ENCODE results near the gene ERCC3.

ERCC3 gene

DNA sequence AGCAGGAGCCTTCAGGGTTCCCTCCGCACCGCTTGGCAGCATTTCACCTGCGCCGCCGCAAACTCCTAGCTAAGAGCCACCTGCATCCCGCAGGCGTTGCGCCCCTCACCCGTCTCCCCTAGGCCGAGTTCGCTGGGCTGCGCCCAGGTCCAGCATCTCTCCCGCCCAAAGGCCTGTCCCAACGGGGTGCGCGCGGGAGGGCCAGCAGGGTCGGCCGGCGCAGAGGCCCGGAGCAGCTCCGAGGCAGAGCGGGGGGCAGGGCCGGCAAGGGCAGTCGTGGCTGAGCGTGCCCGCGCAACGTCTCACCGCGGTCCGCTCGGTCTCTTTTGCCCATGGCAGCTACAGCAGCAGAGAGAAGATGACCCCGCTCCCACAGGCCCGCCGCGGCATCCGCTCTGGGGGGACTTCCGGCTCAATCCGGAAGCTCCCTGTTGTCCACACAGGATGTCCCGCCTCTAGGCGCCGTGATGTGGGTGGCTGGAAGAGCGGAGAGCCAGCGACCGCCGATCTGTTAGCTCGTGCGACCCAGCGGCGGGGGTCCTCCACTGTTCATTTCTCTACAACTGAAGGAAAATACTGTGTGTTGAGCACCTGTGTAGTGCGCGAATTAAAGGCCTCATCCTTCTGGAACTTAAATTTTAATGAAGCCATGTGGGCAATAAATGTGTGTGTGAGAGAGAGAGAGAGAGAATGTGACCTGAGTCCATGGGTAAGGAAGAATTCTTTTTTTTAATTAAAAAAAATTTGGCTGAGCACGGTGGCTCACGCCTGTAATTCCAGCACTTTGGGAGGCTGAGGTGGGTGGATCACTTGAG is at the start of gene ERCC3:
Gene ERCC3, minus strand, starts transcription at position 397 of the 815 bp plus-strand sequence. Its CDS starts 63 bp downstream, at position 334.
- peak within 1 kb of the TSS; percentile 33 for H3K27ac ChIP-seq (ENCODE audit: low read length)

DNA sequence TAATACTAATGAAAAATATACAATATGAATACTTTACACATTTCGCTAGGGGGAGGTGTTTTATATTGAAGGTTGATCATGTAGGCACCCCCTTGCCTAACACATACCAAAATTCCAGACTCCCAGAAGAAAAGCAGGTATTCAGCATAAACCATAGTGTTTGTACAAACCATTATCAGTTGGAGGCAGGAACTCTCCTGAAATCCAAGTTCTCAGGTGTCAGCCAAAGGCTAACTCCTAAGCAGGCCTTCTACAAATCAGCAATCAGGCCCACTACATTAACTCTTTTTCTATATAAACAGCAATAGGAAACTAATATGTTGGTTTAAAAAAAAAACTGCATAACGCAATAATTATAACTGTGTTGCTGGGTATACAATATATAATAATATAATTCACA is 49.3 kb upstream of the ERCC3 start:
- Histone ChIP-seq H3K9me3 (ENCODE audit: control insufficient read depth in 1 of 2, low read length in 2 of 2) (no peaks in the 10 kb centered on the region), H3K27me3 (ENCODE audit: low read depth, low read length) (no peaks in the 10 kb centered on the region), H3K27ac (ENCODE audit: low read length) (no peak overlapping the region), H3K4me3 (ENCODE audit: low read depth in 1 of 2, low read length in 2 of 2) (no peak overlapping the region), H3K4me1 (ENCODE audit: control insufficient read depth in 1 of 2, insufficient read depth in 2 of 2, low read length in 2 of 2) (no peaks in the 10 kb centered on the region), H3K36me3 (ENCODE audit: control insufficient read depth in 1 of 2, insufficient read depth in 2 of 2, low read length in 2 of 2) (peaks cover 3 to 9% of the 10 kb centered on the region in 2 donors)

More for the DNA sequence above, at the start of gene ERCC3:
- H3K4me3 ChIP-seq (ENCODE audit: low read depth in 1 of 2, low read length in 2 of 2), result peak within 1 kb of the TSS; percentile 89 to 99
- H3K36me3 ChIP-seq (ENCODE audit: control insufficient read depth in 1 of 2, insufficient read depth in 2 of 2, low read length in 2 of 2), result peaks cover 27 to 30% of the 10 kb centered on the region in 2 donors
- peaks cover 2 to 14% of the 10 kb centered on the region in 2 donors for H3K4me1 ChIP-seq (ENCODE audit: control insufficient read depth in 1 of 2, insufficient read depth in 2 of 2, low read length in 2 of 2)
- H3K9me3 ChIP-seq (ENCODE audit: control insufficient read depth in 1 of 2, low read length in 2 of 2), result no peaks in the 10 kb centered on the region
- no peaks in the 10 kb centered on the region for H3K27me3 ChIP-seq (ENCODE audit: low read depth, low read length)

DNA sequence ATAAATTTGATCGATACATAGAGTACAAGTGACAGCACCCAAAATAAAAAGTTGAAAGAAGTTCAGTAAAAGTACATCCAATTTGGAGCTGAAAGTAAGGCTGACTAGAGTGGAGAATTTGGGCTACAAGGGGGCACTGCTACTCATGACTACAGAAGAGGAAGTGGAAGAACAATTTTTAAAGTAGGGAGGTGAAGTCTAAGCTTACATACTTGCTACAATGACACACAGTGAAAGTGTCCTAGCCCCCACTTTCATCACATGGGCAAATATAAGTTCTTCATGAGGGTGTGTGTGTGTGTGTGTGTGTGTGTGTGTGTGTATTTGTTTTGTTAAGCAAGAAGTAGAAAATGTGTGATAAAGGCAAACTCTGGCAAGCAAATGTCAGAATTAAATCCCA is 48.2 kb upstream of the ERCC3 start:
- no peak overlapping the region for H3K4me3 ChIP-seq (ENCODE audit: low read depth in 1 of 2, low read length in 2 of 2)
- peaks cover 11 to 16% of the 10 kb centered on the region in 2 donors for H3K36me3 ChIP-seq (ENCODE audit: control insufficient read depth in 1 of 2, insufficient read depth in 2 of 2, low read length in 2 of 2)
- H3K9me3 ChIP-seq (ENCODE audit: control insufficient read depth in 1 of 2, low read length in 2 of 2), result no peaks in the 10 kb centered on the region

DNA sequence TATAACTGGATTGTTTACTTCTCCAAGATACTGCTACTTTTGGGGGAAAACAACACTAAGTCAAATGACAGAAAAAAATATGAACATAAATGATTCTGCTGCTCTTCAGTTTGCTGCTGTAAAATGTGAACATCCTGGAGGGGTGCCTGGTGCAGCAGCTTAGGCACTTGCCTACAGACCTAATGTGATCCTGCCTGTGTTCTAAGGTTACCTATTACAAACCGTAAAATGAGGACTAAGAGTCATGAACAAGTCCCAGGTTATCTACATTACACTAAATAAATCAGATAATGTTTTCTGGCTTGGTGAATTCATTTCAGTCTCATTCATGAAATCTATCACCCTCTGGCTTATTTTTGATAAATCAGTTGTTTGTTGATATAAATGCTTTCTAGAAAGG is 38.4 kb upstream of the ERCC3 start:
- no peaks in the 10 kb centered on the region for H3K4me1 ChIP-seq (ENCODE audit: control insufficient read depth in 1 of 2, insufficient read depth in 2 of 2, low read length in 2 of 2)
- no peaks in the 10 kb centered on the region for H3K27me3 ChIP-seq (ENCODE audit: low read depth, low read length)
- H3K27ac ChIP-seq (ENCODE audit: low read length), result no peak overlapping the region
- no peak overlapping the region for H3K4me3 ChIP-seq (ENCODE audit: low read depth in 1 of 2, low read length in 2 of 2)
- peaks cover 8 to 52% of the 10 kb centered on the region in 2 donors for H3K36me3 ChIP-seq (ENCODE audit: control insufficient read depth in 1 of 2, insufficient read depth in 2 of 2, low read length in 2 of 2)
- no peaks in the 10 kb centered on the region for H3K9me3 ChIP-seq (ENCODE audit: control insufficient read depth in 1 of 2, low read length in 2 of 2)

More for the DNA sequence above, 48.2 kb upstream of the ERCC3 start:
- Histone ChIP-seq H3K27me3 (ENCODE audit: low read depth, low read length) (no peaks in the 10 kb centered on the region), H3K27ac (ENCODE audit: low read length) (no peak overlapping the region), H3K4me1 (ENCODE audit: control insufficient read depth in 1 of 2, insufficient read depth in 2 of 2, low read length in 2 of 2) (no peaks in the 10 kb centered on the region)

DNA sequence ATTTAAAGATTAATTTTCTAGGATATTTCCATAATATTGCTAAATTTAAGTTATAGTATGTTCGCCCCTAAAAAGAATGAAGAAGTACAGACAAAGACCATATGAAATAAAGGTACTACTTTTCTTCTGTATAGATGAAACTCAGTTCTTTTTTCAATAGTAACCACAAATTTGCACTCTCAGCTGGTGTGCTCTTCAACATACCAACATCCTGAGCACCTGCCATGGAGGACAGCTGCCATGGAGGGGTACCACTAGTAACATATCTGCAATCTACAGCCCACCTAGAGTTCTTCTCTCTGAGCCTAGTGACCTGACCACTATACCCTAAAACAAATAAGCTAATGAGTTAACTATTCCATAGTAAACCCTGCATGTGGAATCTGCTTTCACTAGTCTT is 36.8 kb upstream of the ERCC3 start:
- H3K4me3 ChIP-seq (ENCODE audit: low read depth in 1 of 2, low read length in 2 of 2), result no peak overlapping the region
- no peak overlapping the region for H3K27ac ChIP-seq (ENCODE audit: low read length)
- H3K36me3 ChIP-seq (ENCODE audit: control insufficient read depth in 1 of 2, insufficient read depth in 2 of 2, low read length in 2 of 2), result peaks cover 12 to 54% of the 10 kb centered on the region in 2 donors
- H3K9me3 ChIP-seq (ENCODE audit: control insufficient read depth in 1 of 2, low read length in 2 of 2), result no peaks in the 10 kb centered on the region
- no peaks in the 10 kb centered on the region for H3K4me1 ChIP-seq (ENCODE audit: control insufficient read depth in 1 of 2, insufficient read depth in 2 of 2, low read length in 2 of 2)
- H3K27me3 ChIP-seq (ENCODE audit: low read depth, low read length), result no peaks in the 10 kb centered on the region

DNA sequence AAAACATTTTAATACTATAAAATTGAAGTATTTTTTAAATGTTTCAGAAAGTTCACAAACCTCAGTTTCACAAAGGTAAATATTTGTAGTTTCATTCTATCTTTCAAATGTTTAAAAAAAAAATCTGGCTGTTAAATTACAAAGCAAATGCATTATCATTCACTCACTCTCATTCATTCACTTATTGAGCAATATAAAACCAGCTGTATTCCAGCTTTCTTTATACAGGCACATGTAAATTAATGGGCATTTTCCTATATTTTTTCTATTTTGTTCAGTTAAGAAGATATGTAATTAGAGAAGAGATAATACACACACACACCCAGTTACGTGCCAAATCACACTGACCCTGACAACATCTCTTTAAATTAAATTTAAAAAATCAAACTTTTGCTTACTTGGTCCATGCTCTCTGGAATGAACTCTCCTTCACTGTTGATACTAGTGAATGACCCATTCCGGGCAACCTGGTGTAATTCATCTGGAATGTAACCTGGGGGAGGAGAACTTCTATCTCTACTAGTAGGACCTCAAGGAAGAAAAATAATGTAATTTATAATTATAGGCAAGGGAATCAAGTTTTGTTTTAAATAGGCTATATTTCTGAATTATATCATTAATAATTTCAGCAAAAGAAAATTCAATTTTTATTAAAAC is 32.5 kb upstream of the ERCC3 start:
- H3K9me3 ChIP-seq (ENCODE audit: control insufficient read depth in 1 of 2, low read length in 2 of 2), result no peaks in the 10 kb centered on the region
- H3K4me3 ChIP-seq (ENCODE audit: low read depth in 1 of 2, low read length in 2 of 2), result no peak overlapping the region
- H3K4me1 ChIP-seq (ENCODE audit: control insufficient read depth in 1 of 2, insufficient read depth in 2 of 2, low read length in 2 of 2), result no peaks in the 10 kb centered on the region
- H3K27me3 ChIP-seq (ENCODE audit: low read depth, low read length), result no peaks in the 10 kb centered on the region
- H3K27ac ChIP-seq (ENCODE audit: low read length), result no peak overlapping the region
- peaks cover 18 to 50% of the 10 kb centered on the region in 2 donors for H3K36me3 ChIP-seq (ENCODE audit: control insufficient read depth in 1 of 2, insufficient read depth in 2 of 2, low read length in 2 of 2)

DNA sequence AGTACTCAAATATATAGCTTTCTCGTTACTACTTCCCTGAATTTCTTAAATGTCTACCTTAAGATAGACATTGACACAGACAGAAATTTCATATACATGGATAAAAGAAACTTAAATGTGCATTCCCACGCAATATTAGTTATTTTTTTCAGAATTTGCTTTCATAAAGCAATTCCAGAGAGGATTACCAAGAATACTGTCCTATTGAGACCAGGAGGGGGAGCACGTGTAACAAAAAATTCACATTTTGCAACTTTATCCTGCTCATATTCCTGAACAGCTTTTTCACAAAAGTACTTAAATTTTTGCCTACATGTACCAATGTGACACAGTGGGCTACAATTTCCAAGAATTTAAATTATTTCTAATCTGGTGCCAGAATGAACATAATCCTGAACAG is 30.7 kb upstream of the ERCC3 start:
- H3K27me3 ChIP-seq (ENCODE audit: low read depth, low read length), result no peaks in the 10 kb centered on the region
- H3K36me3 ChIP-seq (ENCODE audit: control insufficient read depth in 1 of 2, insufficient read depth in 2 of 2, low read length in 2 of 2), result peaks cover 28 to 56% of the 10 kb centered on the region in 2 donors
- no peaks in the 10 kb centered on the region for H3K9me3 ChIP-seq (ENCODE audit: control insufficient read depth in 1 of 2, low read length in 2 of 2)
- no peak overlapping the region for H3K27ac ChIP-seq (ENCODE audit: low read length)
- no peaks in the 10 kb centered on the region for H3K4me1 ChIP-seq (ENCODE audit: control insufficient read depth in 1 of 2, insufficient read depth in 2 of 2, low read length in 2 of 2)
- H3K4me3 ChIP-seq (ENCODE audit: low read depth in 1 of 2, low read length in 2 of 2), result no peak overlapping the region

DNA sequence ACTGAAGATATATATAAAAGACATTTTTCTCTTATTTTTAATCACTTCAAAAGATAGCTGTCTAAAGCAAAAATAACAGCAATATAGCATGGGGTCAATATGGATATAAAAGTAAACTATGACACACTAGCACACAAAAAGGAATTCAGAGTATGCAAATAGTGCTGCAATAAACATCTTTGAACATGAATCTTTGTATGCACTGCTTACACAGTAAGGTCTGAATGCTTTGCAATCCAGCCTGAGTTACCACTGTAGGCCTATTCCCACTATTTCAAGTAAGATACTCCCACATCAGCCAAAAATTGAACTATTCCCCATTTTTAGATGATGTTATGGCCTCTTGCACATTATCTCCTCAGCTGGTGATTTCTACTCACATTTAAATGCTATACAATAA is 27.4 kb upstream of the ERCC3 start:
- Histone ChIP-seq H3K27ac (ENCODE audit: low read length) (no peak overlapping the region), H3K4me3 (ENCODE audit: low read depth in 1 of 2, low read length in 2 of 2) (no peak overlapping the region), H3K36me3 (ENCODE audit: control insufficient read depth in 1 of 2, insufficient read depth in 2 of 2, low read length in 2 of 2) (peaks cover 36 to 61% of the 10 kb centered on the region in 2 donors)

DNA sequence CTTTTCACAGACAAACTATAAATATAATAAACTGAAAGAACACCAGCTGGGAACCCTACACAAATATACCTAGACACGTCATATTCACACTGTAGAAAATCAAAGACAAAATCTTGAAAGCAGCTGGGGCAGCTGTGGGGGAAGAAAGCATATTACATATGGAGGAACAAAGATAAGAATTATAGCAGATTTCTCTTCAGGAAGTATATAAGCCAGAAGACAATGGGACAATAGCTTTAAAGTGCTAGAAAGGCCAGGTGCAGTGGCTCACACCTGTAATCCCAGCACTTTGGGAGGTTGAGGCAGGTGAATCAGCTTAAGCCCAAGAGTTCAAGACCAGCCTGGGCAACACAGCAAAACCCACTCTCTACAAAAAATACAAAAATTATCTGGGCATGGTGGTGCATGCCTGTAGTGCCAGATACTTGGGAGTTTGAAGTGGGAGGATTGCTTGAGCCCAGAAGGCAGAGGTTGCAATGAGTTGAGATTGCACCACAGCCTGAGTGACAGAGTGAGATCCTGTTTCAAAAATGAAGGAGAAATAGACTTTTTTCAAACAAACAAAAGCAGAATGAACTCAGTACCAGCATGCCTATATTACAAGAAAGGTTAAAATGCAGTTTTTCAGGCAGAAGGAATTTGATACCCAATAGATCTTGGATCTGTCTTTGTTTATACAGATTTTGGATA is 26.8 kb upstream of the ERCC3 start:
- H3K27ac ChIP-seq (ENCODE audit: low read length), result no peak overlapping the region
- H3K4me3 ChIP-seq (ENCODE audit: low read depth in 1 of 2, low read length in 2 of 2), result no peak overlapping the region
- no peaks in the 10 kb centered on the region for H3K27me3 ChIP-seq (ENCODE audit: low read depth, low read length)
- no peaks in the 10 kb centered on the region for H3K9me3 ChIP-seq (ENCODE audit: control insufficient read depth in 1 of 2, low read length in 2 of 2)
- no peaks in the 10 kb centered on the region for H3K4me1 ChIP-seq (ENCODE audit: control insufficient read depth in 1 of 2, insufficient read depth in 2 of 2, low read length in 2 of 2)
- peaks cover 37 to 63% of the 10 kb centered on the region in 2 donors for H3K36me3 ChIP-seq (ENCODE audit: control insufficient read depth in 1 of 2, insufficient read depth in 2 of 2, low read length in 2 of 2)

More for the DNA sequence above, 27.4 kb upstream of the ERCC3 start:
- no peaks in the 10 kb centered on the region for H3K27me3 ChIP-seq (ENCODE audit: low read depth, low read length)
- no peaks in the 10 kb centered on the region for H3K4me1 ChIP-seq (ENCODE audit: control insufficient read depth in 1 of 2, insufficient read depth in 2 of 2, low read length in 2 of 2)
- H3K9me3 ChIP-seq (ENCODE audit: control insufficient read depth in 1 of 2, low read length in 2 of 2), result no peaks in the 10 kb centered on the region

DNA sequence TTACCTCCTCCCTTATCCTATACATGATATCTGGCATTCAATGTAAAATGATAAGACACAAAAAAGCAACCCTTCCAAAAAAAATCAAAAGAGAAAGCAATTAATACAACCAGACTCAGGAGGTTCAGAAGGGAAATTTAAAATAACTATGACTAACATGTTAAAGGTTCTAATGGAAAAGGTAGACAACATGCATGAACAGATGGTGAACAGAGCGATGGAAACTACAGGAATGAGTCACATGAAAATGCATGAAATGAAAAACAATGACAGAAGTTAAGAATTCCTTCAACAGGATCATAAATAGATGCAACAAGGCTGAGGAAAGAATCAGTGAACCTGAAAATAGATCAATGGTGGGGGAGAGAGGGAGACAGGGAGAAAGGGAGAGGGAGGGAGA is 26.1 kb upstream of the ERCC3 start:
- no peak overlapping the region for H3K27ac ChIP-seq (ENCODE audit: low read length)
- H3K4me3 ChIP-seq (ENCODE audit: low read depth in 1 of 2, low read length in 2 of 2), result no peak overlapping the region
- no peaks in the 10 kb centered on the region for H3K27me3 ChIP-seq (ENCODE audit: low read depth, low read length)
- H3K4me1 ChIP-seq (ENCODE audit: control insufficient read depth in 1 of 2, insufficient read depth in 2 of 2, low read length in 2 of 2), result no peaks in the 10 kb centered on the region
- peaks cover 37 to 63% of the 10 kb centered on the region in 2 donors for H3K36me3 ChIP-seq (ENCODE audit: control insufficient read depth in 1 of 2, insufficient read depth in 2 of 2, low read length in 2 of 2)
- H3K9me3 ChIP-seq (ENCODE audit: control insufficient read depth in 1 of 2, low read length in 2 of 2), result no peaks in the 10 kb centered on the region
